HG03108 (cell line): ENCODE results near the gene WAC.
A peak's percentile ranks its signal among the peaks of the same experiment; 100 is the strongest.

Source experiments
- ATAC-seq: cut with Tn5 transposase; IDR thresholded peaks from one replicate; pipeline ENCODE4 v1.9.1; 2021; ENCODE audit warnings: moderate library complexity; ENCODE audit not compliant: unreplicated experiment

Gene WAC

GRCh38 chr10:28530751-28531150 is 2.2 kb upstream of the WAC start:
- ATAC-seq, result no peak

- ATAC-seq, result peak; percentile 2
These were observed 257 bp downstream of the WAC start for GRCh38 chr10:28533186-28533564.

GRCh38 chr10:28533571-28534304 is 820 bp downstream of the WAC start:
- no peak for ATAC-seq

- no peak for ATAC-seq
These were observed 2.9 kb downstream of the WAC start for GRCh38 chr10:28535846-28536245.

GRCh38 chr10:28538595-28538994 is 5.7 kb downstream of the WAC start:
- no peak for ATAC-seq

GRCh38 chr10:28540145-28540544 is 7.2 kb downstream of the WAC start:
- no peak for ATAC-seq

GRCh38 chr10:28541717-28542365 is 8.9 kb downstream of the WAC start:
- no peak for ATAC-seq

- no peak for ATAC-seq
These were observed 9.8 kb downstream of the WAC start for GRCh38 chr10:28542728-28543127.

GRCh38 chr10:28544058-28544457 is 11.1 kb downstream of the WAC start:
- no peak for ATAC-seq

- no peak for ATAC-seq
These were observed 13.2 kb downstream of the WAC start for GRCh38 chr10:28545967-28546644.

- no peak for ATAC-seq
These were observed 16.0 kb downstream of the WAC start for GRCh38 chr10:28548781-28549498.

GRCh38 chr10:28551086-28551485 is 18.2 kb downstream of the WAC start:
- ATAC-seq, result no peak

GRCh38 chr10:28552775-28553174 is 19.9 kb downstream of the WAC start:
- no peak for ATAC-seq

GRCh38 chr10:28554009-28554408 is 21.1 kb downstream of the WAC start:
- ATAC-seq, result no peak

GRCh38 chr10:28554952-28555351 is 22.0 kb downstream of the WAC start:
- no peak for ATAC-seq

- no peak for ATAC-seq
These were observed 22.4 kb downstream of the WAC start for GRCh38 chr10:28555358-28555757.

GRCh38 chr10:28556142-28556541 is 23.2 kb downstream of the WAC start:
- ATAC-seq, result no peak

- ATAC-seq, result no peak
These were observed 25.3 kb downstream of the WAC start for GRCh38 chr10:28558186-28558585.

- ATAC-seq, result no peak
These were observed 26.1 kb downstream of the WAC start for GRCh38 chr10:28558923-28559508.

GRCh38 chr10:28559618-28560017 is 26.7 kb downstream of the WAC start:
- ATAC-seq, result no peak

GRCh38 chr10:28560617-28561016 is 27.7 kb downstream of the WAC start:
- no peak for ATAC-seq
